Nephron (organoid): ENCODE data around the gene PIGU.

Source experiments
- H3K27ac Mint-ChIP-seq, 3 experiments: 2 replicates each; pipeline ENCODE4 v1.8.0; 2020; ENCODE audit warnings: mixed read lengths in 3 of 3, mild to moderate bottlenecking in 2 of 3, moderate library complexity in 1 of 3
- H3K27me3 Mint-ChIP-seq: 2 replicates; pipeline ENCODE4 v1.8.0; 2021; ENCODE audit warnings: low read depth, mild to moderate bottlenecking, moderate library complexity, mixed read lengths
- H3K36me3 Mint-ChIP-seq: 2 replicates; pipeline ENCODE4 v1.8.0; 2020; ENCODE audit warnings: low read depth, mixed read lengths
- H3K4me1 Mint-ChIP-seq: 2 replicates; pipeline ENCODE4 v1.8.0; 2020; ENCODE audit warnings: mixed read lengths
- H3K4me3 Mint-ChIP-seq, 3 experiments: 2 replicates each; pipeline ENCODE4 v1.8.0; 2020; ENCODE audit warnings: mild to moderate bottlenecking in 3 of 3, mixed read lengths in 3 of 3, moderate library complexity in 2 of 3
- H3K9me3 Mint-ChIP-seq: 2 replicates; pipeline ENCODE4 v1.8.0; 2020; ENCODE audit warnings: mixed read lengths
- CTCF ChIP-seq, 3 experiments: fragments of 200-600 bp; sonication (generic); IDR thresholded peaks; one replicate each; pipeline ENCODE4 v1.5.0; 2021; ENCODE audit warnings: antibody characterized with exemption in 3 of 3; ENCODE audit not compliant: unreplicated experiment in 3 of 3

PIGU gene

GRCh38 chr20:34570859-34571306 is 106.0 kb downstream of the PIGU start:
- TF ChIP-seq CTCF (IDR thresholded peaks at IDR 0.05; ENCODE audit: unreplicated experiment in 3 of 3), result no peak
- Mint-ChIP-seq H3K36me3 (peaks cover 36% of the 10 kb centered on the region), H3K27ac (peak overlapping the region in 1 of 3 experiments; percentile 72), H3K4me1 (peaks cover 7% of the 10 kb centered on the region), H3K4me3 (no peak overlapping the region), H3K27me3 (no peaks in the 10 kb centered on the region), H3K9me3 (no peaks in the 10 kb centered on the region)

GRCh38 chr20:34569598-34569997 is 107.3 kb downstream of the PIGU start:
- peaks cover 7% of the 10 kb centered on the region for H3K4me1 Mint-ChIP-seq
- no peaks in the 10 kb centered on the region for H3K27me3 Mint-ChIP-seq
- TF ChIP-seq CTCF (IDR thresholded peaks at IDR 0.05; ENCODE audit: unreplicated experiment in 3 of 3), result no peak
- no peak overlapping the region for H3K4me3 Mint-ChIP-seq
- no peaks in the 10 kb centered on the region for H3K9me3 Mint-ChIP-seq
- no peak overlapping the region for H3K27ac Mint-ChIP-seq
- peaks cover 30% of the 10 kb centered on the region for H3K36me3 Mint-ChIP-seq

GRCh38 chr20:34567892-34568865 is 108.7 kb downstream of the PIGU start:
- Mint-ChIP-seq H3K27ac (no peak overlapping the region), H3K4me1 (peaks cover 7% of the 10 kb centered on the region), H3K4me3 (no peak overlapping the region), H3K27me3 (no peaks in the 10 kb centered on the region), H3K9me3 (no peaks in the 10 kb centered on the region), H3K36me3 (peaks cover 19% of the 10 kb centered on the region)
- TF ChIP-seq CTCF (IDR thresholded peaks at IDR 0.05; ENCODE audit: unreplicated experiment in 3 of 3), result no peak

- peaks cover 18% of the 10 kb centered on the region for H3K36me3 Mint-ChIP-seq
- no peaks in the 10 kb centered on the region for H3K27me3 Mint-ChIP-seq
- H3K4me3 Mint-ChIP-seq, result no peak overlapping the region
- H3K27ac Mint-ChIP-seq, result no peak overlapping the region
- no peaks in the 10 kb centered on the region for H3K9me3 Mint-ChIP-seq
- TF ChIP-seq CTCF (IDR thresholded peaks at IDR 0.05; ENCODE audit: unreplicated experiment in 3 of 3), result no peak
- peaks cover 7% of the 10 kb centered on the region for H3K4me1 Mint-ChIP-seq
Measured at GRCh38 chr20:34566978-34567891, 109.7 kb downstream of the PIGU start.

- no peak for TF ChIP-seq CTCF (IDR thresholded peaks at IDR 0.05; ENCODE audit: unreplicated experiment in 3 of 3)
- Mint-ChIP-seq H3K9me3 (no peaks in the 10 kb centered on the region), H3K4me1 (no peaks in the 10 kb centered on the region), H3K36me3 (peaks cover 7% of the 10 kb centered on the region), H3K4me3 (no peak overlapping the region), H3K27me3 (no peaks in the 10 kb centered on the region), H3K27ac (no peak overlapping the region)
Measured at GRCh38 chr20:34564833-34565232, 112.1 kb downstream of the PIGU start.
